ENCODE data around the gene SLC9A8.
"Not testable (repeated sequence)": the region's sequence is repeated elsewhere in the genome, so short reads cannot be mapped to it uniquely, and the experiment has no call there.

SLC9A8 gene

GRCh38 chr20:49799698-49800097, 12.9 kb upstream of the SLC9A8 start:
- H3K27ac ChIP-seq, result no peak overlapping the region
- TF ChIP-seq, protein P1, sequence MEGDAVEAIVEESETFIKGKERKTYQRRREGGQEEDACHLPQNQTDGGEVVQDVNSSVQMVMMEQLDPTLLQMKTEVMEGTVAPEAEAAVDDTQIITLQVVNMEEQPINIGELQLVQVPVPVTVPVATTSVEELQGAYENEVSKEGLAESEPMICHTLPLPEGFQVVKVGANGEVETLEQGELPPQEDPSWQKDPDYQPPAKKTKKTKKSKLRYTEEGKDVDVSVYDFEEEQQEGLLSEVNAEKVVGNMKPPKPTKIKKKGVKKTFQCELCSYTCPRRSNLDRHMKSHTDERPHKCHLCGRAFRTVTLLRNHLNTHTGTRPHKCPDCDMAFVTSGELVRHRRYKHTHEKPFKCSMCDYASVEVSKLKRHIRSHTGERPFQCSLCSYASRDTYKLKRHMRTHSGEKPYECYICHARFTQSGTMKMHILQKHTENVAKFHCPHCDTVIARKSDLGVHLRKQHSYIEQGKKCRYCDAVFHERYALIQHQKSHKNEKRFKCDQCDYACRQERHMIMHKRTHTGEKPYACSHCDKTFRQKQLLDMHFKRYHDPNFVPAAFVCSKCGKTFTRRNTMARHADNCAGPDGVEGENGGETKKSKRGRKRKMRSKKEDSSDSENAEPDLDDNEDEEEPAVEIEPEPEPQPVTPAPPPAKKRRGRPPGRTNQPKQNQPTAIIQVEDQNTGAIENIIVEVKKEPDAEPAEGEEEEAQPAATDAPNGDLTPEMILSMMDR (conservative IDR thresholded peaks at IDR 0.05), result no peak
- TF ChIP-seq ZFX (IDR thresholded peaks at IDR 0.05), result no peak

DNA sequence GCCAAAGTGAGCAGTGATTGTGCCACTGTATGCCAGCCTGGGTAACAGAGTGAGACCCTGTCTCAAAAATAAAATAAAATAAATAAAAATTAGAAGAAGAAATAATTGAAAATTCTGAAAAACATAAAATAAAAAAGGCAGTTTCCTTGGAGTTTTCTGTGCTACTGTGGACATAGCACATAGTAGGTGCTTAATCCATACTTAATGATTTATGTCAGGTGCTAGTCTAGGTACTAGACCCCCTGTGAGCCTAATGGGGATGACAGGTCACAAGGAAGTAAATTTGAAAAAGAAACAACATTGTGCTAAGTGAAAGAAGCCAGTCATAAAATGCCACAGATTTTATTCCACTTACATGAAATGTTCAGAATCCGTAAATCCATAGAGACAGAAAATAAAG, 9.2 kb upstream of the SLC9A8 start:
- no peak for TF ChIP-seq ZFX (IDR thresholded peaks at IDR 0.05)
- TF ChIP-seq, protein P1 (conservative IDR thresholded peaks at IDR 0.05), result no peak
- H3K27ac ChIP-seq, result no peak overlapping the region

DNA sequence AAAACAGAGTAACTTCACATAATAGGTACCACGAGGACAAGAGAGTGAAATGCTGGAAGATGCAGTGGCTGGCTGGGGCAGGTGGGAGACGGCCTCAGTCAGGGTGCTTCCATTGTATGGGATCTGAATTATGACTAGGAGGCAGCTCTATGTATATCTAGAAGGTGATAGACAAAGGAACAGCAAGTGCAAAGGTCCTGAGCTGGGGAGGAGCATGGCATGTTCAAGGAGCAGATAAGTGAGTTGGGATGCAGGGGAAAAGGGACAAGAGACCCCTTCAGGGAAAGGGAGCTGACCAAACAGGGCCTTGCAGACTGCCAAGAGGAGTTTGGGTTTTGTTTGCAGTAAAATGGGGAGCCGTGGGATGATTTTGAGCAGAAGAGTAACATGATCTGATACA, 8.3 kb upstream of the SLC9A8 start:
- TF ChIP-seq, protein P1 (conservative IDR thresholded peaks at IDR 0.05), result no peak
- TF ChIP-seq ZFX (IDR thresholded peaks at IDR 0.05), result no peak
- no peak overlapping the region for H3K27ac ChIP-seq

DNA sequence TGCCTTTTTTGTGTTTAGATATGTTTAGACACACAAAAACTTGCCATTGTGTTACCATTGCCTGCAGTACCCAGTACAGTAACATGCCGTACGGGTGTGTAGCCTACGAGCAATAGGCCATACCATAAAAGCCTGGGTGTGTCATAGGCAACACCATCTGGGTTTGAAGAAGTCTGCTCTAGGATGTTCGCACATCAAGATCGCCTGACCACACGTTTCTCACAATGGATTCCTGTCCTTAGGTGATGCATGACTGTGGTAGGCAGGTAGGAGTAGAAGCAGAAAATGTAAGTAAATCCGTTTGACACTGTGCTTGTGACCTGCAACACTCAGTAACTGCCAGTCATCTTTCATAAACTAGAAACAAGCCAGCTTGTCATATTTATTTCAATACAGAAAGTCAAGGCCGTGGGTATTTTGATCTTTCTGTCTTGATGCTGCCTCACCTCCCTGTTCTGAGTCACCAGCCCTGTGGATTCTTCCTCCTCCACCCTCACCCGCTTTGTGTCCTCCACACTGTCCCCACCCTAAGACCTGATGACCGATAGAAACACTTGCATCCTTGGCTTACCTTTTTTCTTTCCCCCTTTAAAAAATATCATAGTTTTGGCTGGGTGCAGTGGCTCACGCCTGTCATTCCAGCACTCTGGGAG, 7.3 kb upstream of the SLC9A8 start:
- H3K27ac ChIP-seq, result not testable (repeated sequence)

DNA sequence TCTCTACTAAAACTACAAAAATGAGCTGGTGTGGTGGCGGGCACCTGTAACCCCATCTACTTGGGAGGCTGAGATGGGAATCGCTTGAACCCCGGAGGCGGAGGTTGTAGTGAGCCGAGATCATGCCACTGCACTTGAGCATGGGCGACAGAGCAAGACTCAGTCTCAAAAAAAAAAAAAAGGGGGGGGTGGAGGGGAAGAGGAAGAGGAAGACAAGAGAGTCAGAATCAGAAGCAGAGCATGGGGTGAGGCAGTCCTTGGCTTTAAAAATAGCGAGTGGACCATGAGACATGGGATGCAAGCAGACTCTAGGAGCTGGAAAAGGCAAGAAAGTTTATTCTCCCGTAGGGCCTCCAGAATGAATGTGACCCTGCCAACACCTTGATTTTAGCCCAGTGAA, 3.9 kb upstream of the SLC9A8 start:
- H3K27ac ChIP-seq, result no peak overlapping the region

GRCh38 chr20:49809803-49810359, 2.7 kb upstream of the SLC9A8 start:
- no peak for TF ChIP-seq ZFX (IDR thresholded peaks at IDR 0.05)
- TF ChIP-seq, protein P1 (conservative IDR thresholded peaks at IDR 0.05), result no peak
- H3K27ac ChIP-seq, result no peak overlapping the region

More for the DNA sequence above, 3.9 kb upstream of the SLC9A8 start:
- TF ChIP-seq, protein P1 (conservative IDR thresholded peaks at IDR 0.05), result no peak
- TF ChIP-seq ZFX (IDR thresholded peaks at IDR 0.05), result no peak

GRCh38 chr20:49810491-49811190, 2.0 kb upstream of the SLC9A8 start:
- no peak overlapping the region for H3K27ac ChIP-seq
- TF ChIP-seq, protein P1 (conservative IDR thresholded peaks at IDR 0.05), result no peak
- TF ChIP-seq ZFX (IDR thresholded peaks at IDR 0.05), result no peak
